HUES48 (cell line): Measurements from ENCODE around the gene RNU6-7.

Experiments used
- H3K27ac ChIP-seq: one replicate; pipeline ENCODE4 v1.7.0; 2013; ENCODE audit warnings: low read depth, low read length, inconsistent platforms
- H3K27me3 ChIP-seq: 2 replicates; pipeline ENCODE4 v1.6.1; 2013; ENCODE audit warnings: mild to moderate bottlenecking, low read length; ENCODE audit not compliant: control insufficient read depth, insufficient read depth
- H3K36me3 ChIP-seq: 2 replicates; pipeline ENCODE4 v1.6.1; 2013; ENCODE audit warnings: low read length; ENCODE audit not compliant: control insufficient read depth, insufficient read depth
- H3K4me1 ChIP-seq: 2 replicates; pipeline ENCODE4 v1.6.1; 2013; ENCODE audit warnings: mild to moderate bottlenecking, low read length; ENCODE audit not compliant: control insufficient read depth, insufficient read depth
- H3K4me3 ChIP-seq: 2 replicates; pipeline ENCODE4 v1.5.1; 2013; ENCODE audit warnings: mild to moderate bottlenecking, low read depth, low read length
- H3K9ac ChIP-seq: 2 replicates; pipeline ENCODE4 v1.6.1; 2013; ENCODE audit warnings: mild to moderate bottlenecking, low read depth, low read length, moderate library complexity
- H3K9me3 ChIP-seq: 2 replicates; pipeline ENCODE4 v1.6.1; 2013; ENCODE audit warnings: low read length; ENCODE audit not compliant: control insufficient read depth, insufficient read depth

Gene RNU6-7

GRCh38 chr14:32192712-32193373 lies 9.0 kb upstream of the RNU6-7 start:
- Histone ChIP-seq H3K27ac (no peak overlapping the region), H3K36me3 (no peaks in the 10 kb centered on the region), H3K4me3 (no peak overlapping the region)

GRCh38 chr14:32193532-32193931 lies 8.3 kb upstream of the RNU6-7 start:
- Histone ChIP-seq H3K27me3 (no peaks in the 10 kb centered on the region), H3K9ac (no peak overlapping the region), H3K4me3 (no peak overlapping the region), H3K27ac (no peak overlapping the region), H3K36me3 (no peaks in the 10 kb centered on the region), H3K4me1 (no peaks in the 10 kb centered on the region), H3K9me3 (no peaks in the 10 kb centered on the region)

More at GRCh38 chr14:32192712-32193373, 9.0 kb upstream of the RNU6-7 start:
- Histone ChIP-seq H3K27me3 (no peaks in the 10 kb centered on the region), H3K9me3 (no peaks in the 10 kb centered on the region), H3K9ac (no peak overlapping the region), H3K4me1 (no peaks in the 10 kb centered on the region)

- no peaks in the 10 kb centered on the region for H3K9me3 ChIP-seq
- H3K36me3 ChIP-seq = no peaks in the 10 kb centered on the region
- H3K9ac ChIP-seq = no peak overlapping the region
- no peak overlapping the region for H3K4me3 ChIP-seq
- H3K4me1 ChIP-seq = no peaks in the 10 kb centered on the region
- no peak overlapping the region for H3K27ac ChIP-seq
- 0 out of 2 replicates have a peak, but pooled peaks cover 4% of the 10 kb centered on the region for H3K27me3 ChIP-seq
These were observed 6.2 kb upstream of the RNU6-7 start for GRCh38 chr14:32195636-32196035.

- 0 out of 2 replicates have a peak, but pooled peaks cover 8% of the 10 kb centered on the region for H3K27me3 ChIP-seq
- H3K27ac ChIP-seq = no peak overlapping the region
- no peaks in the 10 kb centered on the region for H3K36me3 ChIP-seq
- no peaks in the 10 kb centered on the region for H3K9me3 ChIP-seq
- no peak overlapping the region for H3K4me3 ChIP-seq
- no peaks in the 10 kb centered on the region for H3K4me1 ChIP-seq
- H3K9ac ChIP-seq = no peak overlapping the region
These were observed 3.9 kb upstream of the RNU6-7 start for GRCh38 chr14:32197919-32198318.

- H3K4me3 ChIP-seq = peak overlapping the region; percentile 96
- no peaks in the 10 kb centered on the region for H3K4me1 ChIP-seq
- 0 out of 2 replicates have a peak, but pooled peaks cover 8% of the 10 kb centered on the region for H3K27me3 ChIP-seq
- no peak overlapping the region for H3K27ac ChIP-seq
- H3K36me3 ChIP-seq = no peaks in the 10 kb centered on the region
- no peak overlapping the region for H3K9ac ChIP-seq
- H3K9me3 ChIP-seq = no peaks in the 10 kb centered on the region
These were observed 1.3 kb upstream of the RNU6-7 start for GRCh38 chr14:32200368-32201192.

- Histone ChIP-seq H3K27me3 (0 out of 2 replicates have a peak, but pooled peaks cover 8% of the 10 kb centered on the region), H3K9ac (peak overlapping the region; percentile 72), H3K9me3 (no peaks in the 10 kb centered on the region), H3K27ac (peak overlapping the region; percentile 61), H3K4me3 (peak overlapping the region; percentile 96), H3K36me3 (no peaks in the 10 kb centered on the region), H3K4me1 (no peaks in the 10 kb centered on the region)
These were observed 541 bp upstream of the RNU6-7 start for GRCh38 chr14:32201193-32201815.

- Histone ChIP-seq H3K27ac (no peak overlapping the region), H3K27me3 (0 out of 2 replicates have a peak, but pooled peaks cover 8% of the 10 kb centered on the region), H3K9me3 (no peaks in the 10 kb centered on the region), H3K4me1 (no peaks in the 10 kb centered on the region), H3K9ac (no peak overlapping the region; the same call in 1 of the 2 replicates), H3K36me3 (no peaks in the 10 kb centered on the region), H3K4me3 (peak overlapping the region; percentile 96)
These were observed 699 bp downstream of the RNU6-7 start for GRCh38 chr14:32202491-32202997.

- no peaks in the 10 kb centered on the region for H3K9me3 ChIP-seq
These were observed 1.4 kb downstream of the RNU6-7 start, which contains the start of gene RNU6-8 for GRCh38 chr14:32202998-32203882. RNU6-8 (minus strand) TSS chr14:32203269.

GRCh38 chr14:32203928-32204357 lies 2.1 kb downstream of the RNU6-7 start:
- H3K9ac ChIP-seq = peak overlapping the region; percentile 95
- H3K36me3 ChIP-seq = no peaks in the 10 kb centered on the region
- H3K4me1 ChIP-seq = no peaks in the 10 kb centered on the region
- 0 out of 2 replicates have a peak, but pooled peaks cover 8% of the 10 kb centered on the region for H3K27me3 ChIP-seq
- H3K27ac ChIP-seq = no peak overlapping the region
- no peaks in the 10 kb centered on the region for H3K9me3 ChIP-seq
- peak overlapping the region; percentile 96 for H3K4me3 ChIP-seq

More at GRCh38 chr14:32202998-32203882, 1.4 kb downstream of the RNU6-7 start, which contains the start of gene RNU6-8:
- Histone ChIP-seq H3K36me3 (no peaks in the 10 kb centered on the region), H3K9ac (peak within 1 kb of the TSS; percentile 95), H3K4me1 (no peaks in the 10 kb centered on the region), H3K27me3 (0 out of 2 replicates have a peak, but pooled peaks cover 8% of the 10 kb centered on the region), H3K4me3 (peak within 1 kb of the TSS; percentile 96), H3K27ac (peak within 1 kb of the TSS; percentile 85)

- Histone ChIP-seq H3K9ac (no peak overlapping the region), H3K9me3 (no peaks in the 10 kb centered on the region), H3K4me1 (no peaks in the 10 kb centered on the region), H3K27ac (peak overlapping the region; percentile 16), H3K27me3 (0 out of 2 replicates have a peak, but pooled peaks cover 5% of the 10 kb centered on the region), H3K36me3 (no peaks in the 10 kb centered on the region), H3K4me3 (no peak overlapping the region)
These were observed 3.7 kb downstream of the RNU6-7 start for GRCh38 chr14:32205554-32205953.
